Liver (tissue), 9 donors: ENCODE results near the gene SHROOM2. TPM values are rescaled to one million over a fixed set of nuclear protein-coding genes. Genes with fewer than 3 reads are reported as not detected.

Source experiments
- DNase-seq: peaks from one replicate; pipeline ENCODE4 v3.0.0-alpha.2; 2017; ENCODE audit warnings: low spot score
- H3K27ac ChIP-seq, 2 donors: one replicate each; pipeline ENCODE4 v1.7.0; 2013; ENCODE audit warnings: inconsistent platforms in 2 of 2, low read length in 2 of 2, control low read depth in 1 of 2, low read depth in 1 of 2, mild to moderate bottlenecking in 1 of 2
- H3K27me3 ChIP-seq, 4 donors: one replicate each; pipeline versions ENCODE4 v1.6.1 to v1.7.0; 2013; ENCODE audit warnings: low read length in 3 of 4, inconsistent platforms in 1 of 4, mild to moderate bottlenecking in 1 of 4, moderate library complexity in 1 of 4; ENCODE audit not compliant: control insufficient read depth in 4 of 4, insufficient read depth in 4 of 4
- H3K36me3 ChIP-seq, 4 donors: one replicate each; pipeline versions ENCODE4 v1.6.1 to v1.7.0; 2013; ENCODE audit warnings: low read length in 3 of 4, mild to moderate bottlenecking in 3 of 4, low read depth in 1 of 4, moderate library complexity in 1 of 4; ENCODE audit not compliant: control insufficient read depth in 4 of 4, insufficient read depth in 3 of 4
- H3K4me1 ChIP-seq, 4 donors: one replicate each; pipeline versions ENCODE4 v1.6.1 to v1.7.0; 2013; ENCODE audit warnings: low read length in 3 of 4, mild to moderate bottlenecking in 3 of 4, moderate library complexity in 1 of 4; ENCODE audit not compliant: control insufficient read depth in 4 of 4, insufficient read depth in 4 of 4
- H3K4me3 ChIP-seq, 3 donors: one replicate each; pipeline versions ENCODE4 v1.6.1 to v1.7.0; 2013; ENCODE audit warnings: low read length in 3 of 3, control low read depth in 1 of 3, low read depth in 1 of 3, mild to moderate bottlenecking in 1 of 3
- H3K9ac ChIP-seq, 2 donors: one replicate each; pipeline ENCODE4 v1.7.0; 2013; ENCODE audit warnings: low read length in 2 of 2, mild to moderate bottlenecking in 2 of 2, moderate library complexity in 2 of 2, control low read depth in 1 of 2, low read depth in 1 of 2
- H3K9me3 ChIP-seq, 4 donors: one replicate each; pipeline versions ENCODE4 v1.6.1 to v1.7.0; 2013; ENCODE audit warnings: low read length in 3 of 4; ENCODE audit not compliant: control insufficient read depth in 4 of 4
- EGR1 ChIP-seq, 2 donors: IDR thresholded peaks; 2 replicates each; pipeline ENCODE4 v1.6.1; 2016 to 2018; ENCODE audit warnings: antibody characterized with exemption in 2 of 2, low read depth in 2 of 2
- FOXA1 ChIP-seq: IDR thresholded peaks from 2 replicates; pipeline ENCODE4 v1.6.1; 2016; ENCODE audit warnings: antibody characterized with exemption
- GABPA ChIP-seq, 2 donors: IDR thresholded peaks in 1 of 2; conservative IDR thresholded peaks in 1 of 2; 2 replicates each; pipeline ENCODE4 v1.6.1; 2016; ENCODE audit warnings: antibody characterized with exemption in 2 of 2, mild to moderate bottlenecking in 1 of 2, moderate library complexity in 1 of 2
- HNF4A ChIP-seq, 2 donors: conservative IDR thresholded peaks; 2 replicates each; pipeline ENCODE4 v1.6.1; 2016; ENCODE audit warnings: antibody characterized with exemption in 2 of 2, mild to moderate bottlenecking in 2 of 2
- HNF4G ChIP-seq: IDR thresholded peaks from 2 replicates; pipeline ENCODE4 v1.6.1; 2016; ENCODE audit warnings: antibody characterized with exemption
- JUND ChIP-seq, 2 donors: IDR thresholded peaks; 2 replicates each; pipeline ENCODE4 v1.6.1; 2016; ENCODE audit warnings: antibody characterized with exemption in 2 of 2
- NR2F2 ChIP-seq: IDR thresholded peaks from 2 replicates; pipeline ENCODE4 v1.6.1; 2016; ENCODE audit warnings: antibody characterized with exemption
- RAD21 ChIP-seq, 2 donors: IDR thresholded peaks; 2 replicates each; pipeline ENCODE4 v1.6.1; 2016; ENCODE audit warnings: antibody characterized with exemption in 2 of 2, mild to moderate bottlenecking in 2 of 2
- YY1 ChIP-seq: IDR thresholded peaks from 2 replicates; pipeline ENCODE4 v1.6.1; 2016; ENCODE audit warnings: antibody characterized with exemption, mild to moderate bottlenecking
- WGBS: extraction: QIAGEN DNeasy Blood & Tissue Kit; methylation state at CpG from one replicate; pipeline ENCODE4 v1.1.7; 2013; 5-methylcytosine and 5-hydroxymethylcytosine counted together
- polyA plus RNA-seq, 2 donors: library from polyadenylated mRNA; stranded (reverse) in 1 of 2; unstranded in 1 of 2; fragments of 200-250 nt in 1 of 2; fragments of >200 nt in 1 of 2; fragmentation: Nextera tagmentation in 1 of 2; extraction: Ambion mirVana in 1 of 2; gene quantifications; one replicate each; pipeline versions ENCODE4 v1.2.1 to v1.2.3, GENCODE V29; 2013 to 2015
- total RNA-seq, 2 donors: library from RNA; depleted of rRNA; stranded (reverse); fragments of >200 nt; gene quantifications; one replicate each; pipeline ENCODE4 v1.2.3, GENCODE V29; 2014
- TF ChIP-seq, protein P1 (sequence below): fragments of 150-350 bp; IDR thresholded peaks from 2 replicates; pipeline ENCODE4 v1.5.1; 2017; ENCODE audit warnings: improper control_type of control experiment, low read depth, low read length; ENCODE audit not compliant: missing input control
- TF ChIP-seq, protein P2 (sequence below): IDR thresholded peaks from 2 replicates; pipeline ENCODE4 v1.6.1; 2016; ENCODE audit warnings: antibody characterized with exemption, mild to moderate bottlenecking
- TF ChIP-seq, protein P3 (sequence below): IDR thresholded peaks from 2 replicates; pipeline ENCODE4 v1.6.1; 2016; ENCODE audit warnings: antibody characterized with exemption
- TF ChIP-seq, protein P4 (sequence below): IDR thresholded peaks from 2 replicates; pipeline ENCODE4 v1.6.1; 2016; ENCODE audit warnings: antibody characterized with exemption
- TF ChIP-seq, protein P5 (sequence below): IDR thresholded peaks from 2 replicates; pipeline ENCODE4 v1.6.1; 2016; ENCODE audit warnings: antibody characterized with exemption
- donor health status: healthy.
- donor health status: healthy.
- donor health status: healthy.
- donor health status: healthy.
- donor health status: healthy.

SHROOM2 gene
- total and polyA plus RNA-seq, 4 donors = 1.1 to 5.4 (median 3.6) TPM

DNA sequence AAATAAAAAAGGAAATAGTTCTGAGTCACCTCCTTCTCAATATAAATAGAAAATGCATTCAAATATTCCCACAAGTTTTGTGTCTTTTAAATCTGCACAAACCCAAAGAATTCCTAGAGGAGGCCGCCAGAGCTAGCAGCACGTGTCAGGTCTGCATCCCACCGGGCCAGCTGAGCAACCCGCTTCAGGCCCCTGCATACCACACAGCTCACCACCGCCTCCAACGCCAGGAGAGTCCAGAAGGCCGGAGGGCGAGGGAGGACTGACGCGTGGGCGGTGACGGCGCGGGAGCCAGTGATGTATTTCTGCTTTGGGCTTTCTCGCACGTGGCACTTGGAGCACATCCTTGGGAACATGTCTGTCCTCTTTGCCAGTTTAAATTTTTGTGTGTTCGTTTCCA is 119.1 kb downstream of the SHROOM2 start (continued):
- TF ChIP-seq GABPA (IDR thresholded peaks at IDR 0.05 in 1 of 2, conservative IDR thresholded peaks at IDR 0.05 in 1 of 2) (no peak), YY1 (no peak), HNF4G (no peak), EGR1 (IDR thresholded peaks at IDR 0.05; ENCODE audit: low read depth in 2 of 2) (no peak), JUND (IDR thresholded peaks at IDR 0.05) (no peak), RAD21 (IDR thresholded peaks at IDR 0.05) (no peak), NR2F2 (no peak)
- TF ChIP-seq, protein P1, sequence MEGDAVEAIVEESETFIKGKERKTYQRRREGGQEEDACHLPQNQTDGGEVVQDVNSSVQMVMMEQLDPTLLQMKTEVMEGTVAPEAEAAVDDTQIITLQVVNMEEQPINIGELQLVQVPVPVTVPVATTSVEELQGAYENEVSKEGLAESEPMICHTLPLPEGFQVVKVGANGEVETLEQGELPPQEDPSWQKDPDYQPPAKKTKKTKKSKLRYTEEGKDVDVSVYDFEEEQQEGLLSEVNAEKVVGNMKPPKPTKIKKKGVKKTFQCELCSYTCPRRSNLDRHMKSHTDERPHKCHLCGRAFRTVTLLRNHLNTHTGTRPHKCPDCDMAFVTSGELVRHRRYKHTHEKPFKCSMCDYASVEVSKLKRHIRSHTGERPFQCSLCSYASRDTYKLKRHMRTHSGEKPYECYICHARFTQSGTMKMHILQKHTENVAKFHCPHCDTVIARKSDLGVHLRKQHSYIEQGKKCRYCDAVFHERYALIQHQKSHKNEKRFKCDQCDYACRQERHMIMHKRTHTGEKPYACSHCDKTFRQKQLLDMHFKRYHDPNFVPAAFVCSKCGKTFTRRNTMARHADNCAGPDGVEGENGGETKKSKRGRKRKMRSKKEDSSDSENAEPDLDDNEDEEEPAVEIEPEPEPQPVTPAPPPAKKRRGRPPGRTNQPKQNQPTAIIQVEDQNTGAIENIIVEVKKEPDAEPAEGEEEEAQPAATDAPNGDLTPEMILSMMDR = no peak

DNA sequence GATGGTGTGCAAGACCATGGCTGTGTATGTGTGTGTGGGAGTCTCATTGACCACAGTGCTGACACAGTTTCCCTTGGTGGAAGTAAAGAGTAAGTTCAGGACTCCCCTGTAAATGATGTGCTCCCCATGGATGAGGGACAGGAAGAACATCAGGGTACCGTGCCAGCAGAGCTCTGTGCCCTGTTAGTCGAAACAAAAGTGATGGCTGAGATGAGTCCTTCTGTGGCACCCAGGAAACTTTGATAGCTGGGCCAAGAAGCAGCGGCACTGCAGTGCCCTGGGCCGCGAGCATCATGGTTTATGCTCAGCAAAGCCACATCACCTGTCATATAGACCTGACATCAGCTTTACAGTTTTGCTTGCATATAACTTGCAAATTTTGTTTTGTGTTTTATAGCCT is 119.5 kb downstream of the SHROOM2 start:
- DNase-seq = no peak
- Histone ChIP-seq H3K4me3 (no peak overlapping the region), H3K9me3 (no peaks in the 10 kb centered on the region), H3K36me3 (peaks cover 0 to 1% (median 0%) of the 10 kb centered on the region in 4 donors), H3K27me3 (no peaks in the 10 kb centered on the region), H3K4me1 (no peaks in the 10 kb centered on the region), H3K27ac (no peak overlapping the region), H3K9ac (no peak overlapping the region)
- WGBS = 94% methylated on average over 5 of the region's 5 CpGs
- TF ChIP-seq, protein P2, sequence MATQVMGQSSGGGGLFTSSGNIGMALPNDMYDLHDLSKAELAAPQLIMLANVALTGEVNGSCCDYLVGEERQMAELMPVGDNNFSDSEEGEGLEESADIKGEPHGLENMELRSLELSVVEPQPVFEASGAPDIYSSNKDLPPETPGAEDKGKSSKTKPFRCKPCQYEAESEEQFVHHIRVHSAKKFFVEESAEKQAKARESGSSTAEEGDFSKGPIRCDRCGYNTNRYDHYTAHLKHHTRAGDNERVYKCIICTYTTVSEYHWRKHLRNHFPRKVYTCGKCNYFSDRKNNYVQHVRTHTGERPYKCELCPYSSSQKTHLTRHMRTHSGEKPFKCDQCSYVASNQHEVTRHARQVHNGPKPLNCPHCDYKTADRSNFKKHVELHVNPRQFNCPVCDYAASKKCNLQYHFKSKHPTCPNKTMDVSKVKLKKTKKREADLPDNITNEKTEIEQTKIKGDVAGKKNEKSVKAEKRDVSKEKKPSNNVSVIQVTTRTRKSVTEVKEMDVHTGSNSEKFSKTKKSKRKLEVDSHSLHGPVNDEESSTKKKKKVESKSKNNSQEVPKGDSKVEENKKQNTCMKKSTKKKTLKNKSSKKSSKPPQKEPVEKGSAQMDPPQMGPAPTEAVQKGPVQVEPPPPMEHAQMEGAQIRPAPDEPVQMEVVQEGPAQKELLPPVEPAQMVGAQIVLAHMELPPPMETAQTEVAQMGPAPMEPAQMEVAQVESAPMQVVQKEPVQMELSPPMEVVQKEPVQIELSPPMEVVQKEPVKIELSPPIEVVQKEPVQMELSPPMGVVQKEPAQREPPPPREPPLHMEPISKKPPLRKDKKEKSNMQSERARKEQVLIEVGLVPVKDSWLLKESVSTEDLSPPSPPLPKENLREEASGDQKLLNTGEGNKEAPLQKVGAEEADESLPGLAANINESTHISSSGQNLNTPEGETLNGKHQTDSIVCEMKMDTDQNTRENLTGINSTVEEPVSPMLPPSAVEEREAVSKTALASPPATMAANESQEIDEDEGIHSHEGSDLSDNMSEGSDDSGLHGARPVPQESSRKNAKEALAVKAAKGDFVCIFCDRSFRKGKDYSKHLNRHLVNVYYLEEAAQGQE = no peak
- TF ChIP-seq HNF4A (conservative IDR thresholded peaks at IDR 0.05) (no peak), FOXA1 (no peak), RAD21 (IDR thresholded peaks at IDR 0.05) (no peak), NR2F2 (no peak)
- TF ChIP-seq, protein P3, sequence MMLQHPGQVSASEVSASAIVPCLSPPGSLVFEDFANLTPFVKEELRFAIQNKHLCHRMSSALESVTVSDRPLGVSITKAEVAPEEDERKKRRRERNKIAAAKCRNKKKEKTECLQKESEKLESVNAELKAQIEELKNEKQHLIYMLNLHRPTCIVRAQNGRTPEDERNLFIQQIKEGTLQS = no peak
- TF ChIP-seq, protein P4, sequence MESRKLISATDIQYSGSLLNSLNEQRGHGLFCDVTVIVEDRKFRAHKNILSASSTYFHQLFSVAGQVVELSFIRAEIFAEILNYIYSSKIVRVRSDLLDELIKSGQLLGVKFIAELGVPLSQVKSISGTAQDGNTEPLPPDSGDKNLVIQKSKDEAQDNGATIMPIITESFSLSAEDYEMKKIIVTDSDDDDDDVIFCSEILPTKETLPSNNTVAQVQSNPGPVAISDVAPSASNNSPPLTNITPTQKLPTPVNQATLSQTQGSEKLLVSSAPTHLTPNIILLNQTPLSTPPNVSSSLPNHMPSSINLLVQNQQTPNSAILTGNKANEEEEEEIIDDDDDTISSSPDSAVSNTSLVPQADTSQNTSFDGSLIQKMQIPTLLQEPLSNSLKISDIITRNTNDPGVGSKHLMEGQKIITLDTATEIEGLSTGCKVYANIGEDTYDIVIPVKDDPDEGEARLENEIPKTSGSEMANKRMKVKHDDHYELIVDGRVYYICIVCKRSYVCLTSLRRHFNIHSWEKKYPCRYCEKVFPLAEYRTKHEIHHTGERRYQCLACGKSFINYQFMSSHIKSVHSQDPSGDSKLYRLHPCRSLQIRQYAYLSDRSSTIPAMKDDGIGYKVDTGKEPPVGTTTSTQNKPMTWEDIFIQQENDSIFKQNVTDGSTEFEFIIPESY = no peak
- TF ChIP-seq, protein P5, sequence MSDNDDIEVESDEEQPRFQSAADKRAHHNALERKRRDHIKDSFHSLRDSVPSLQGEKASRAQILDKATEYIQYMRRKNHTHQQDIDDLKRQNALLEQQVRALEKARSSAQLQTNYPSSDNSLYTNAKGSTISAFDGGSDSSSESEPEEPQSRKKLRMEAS = no peak
